K562 (cell line): ENCODE data around the gene ME3. TPM values are rescaled to one million over a fixed set of nuclear protein-coding genes. Genes with fewer than 3 reads are reported as not detected.

Experiments
- ATAC-seq: fragments of 200-7000 bp; cut with Tn5 transposase; 3 replicates; pipeline ENCODE4 v1.9.1; 2020; ENCODE audit warnings: moderate library complexity
- BruUV-seq: library from RNA; stranded (reverse); fragments of 400-500 nt; replicated peaks from 2 replicates; lab custom pipeline; 2021; lab: Mats Ljungman, UMichigan
- CTCF ChIA-PET: fragments of 300-600 bp; formaldehyde crosslinking; extraction: SDS; loops from one replicate; lab custom pipeline; 2021; ENCODE audit warnings: low intra/inter-chr PET ratio; lab: Yijun Ruan, JAX
- POLR2A ChIA-PET: fragments of 300-600, 350-650 bp; sonication (Branson Sonifier 250); formaldehyde crosslinking; extraction: SDS; loops from one replicate; lab custom pipeline; 2021; ENCODE audit warnings: antibody characterized with exemption, inconsistent platforms; lab: Yijun Ruan, JAX
- DNase-seq, 4 experiments: peaks; one replicate each; pipeline versions ENCODE4 v3.0.0 to v3.0.0-alpha.2; 2011 to 2018; ENCODE audit warnings: low spot score in 3 of 4, mixed read lengths in 3 of 4; ENCODE audit errors: extremely low read depth in 1 of 4
- FAIRE-seq: peaks from 2 replicates; lab custom pipeline; 2011; peaks lifted over from hg19 to GRCh38; lab: Jason Lieb, UNC
- H2AFZ ChIP-seq: 2 replicates; pipeline ENCODE4 v1.6.0; 2011; ENCODE audit warnings: low read depth, low read length, control low read depth, inconsistent platforms
- H3K27ac ChIP-seq: fragments of 200-600 bp; 3 replicates; pipeline ENCODE4 v1.8.0; 2011; ENCODE audit warnings: low read depth, mild to moderate bottlenecking, control low read depth, inconsistent platforms, low read length, moderate library complexity, mixed read lengths; ENCODE audit errors: extremely low read depth
- H3K27me3 ChIP-seq, 2 experiments: fragments of 300-600 bp in 1 of 2; 2 replicates in 1 of 2; 3 replicates in 1 of 2; pipeline versions ENCODE4 v1.6.0 to v1.8.0; 2011; ENCODE audit warnings: inconsistent platforms in 2 of 2, low read length in 2 of 2, mild to moderate bottlenecking in 1 of 2, mixed read lengths in 1 of 2, moderate library complexity in 1 of 2; ENCODE audit not compliant: control insufficient read depth in 2 of 2, insufficient read depth in 2 of 2
- H3K36me3 ChIP-seq: fragments of 300-600 bp; 3 replicates; pipeline ENCODE4 v1.8.0; 2011; ENCODE audit warnings: mild to moderate bottlenecking, low read length, inconsistent platforms; ENCODE audit not compliant: control insufficient read depth, insufficient read depth
- H3K4me1 ChIP-seq, 2 experiments: fragments of 200-600 bp in 1 of 2; replicated peaks in 1 of 2; 2 replicates in 1 of 2; 3 replicates in 1 of 2; pipeline versions ENCODE4 v1.5.1 to v1.8.0; 2011; ENCODE audit warnings: inconsistent platforms in 2 of 2, low read length in 2 of 2, mild to moderate bottlenecking in 1 of 2, mixed read lengths in 1 of 2, moderate library complexity in 1 of 2; ENCODE audit not compliant: control insufficient read depth in 2 of 2, insufficient read depth in 2 of 2
- H3K4me2 ChIP-seq: 2 replicates; pipeline ENCODE4 v1.6.1; 2011; ENCODE audit warnings: low read length, control low read depth, inconsistent platforms, mixed read lengths; ENCODE audit not compliant: insufficient read depth
- H3K4me3 ChIP-seq: fragments of 200-600 bp; sonication (generic), shearing (Covaris generic); 2 replicates; pipeline ENCODE4 v1.5.1; 2016; ENCODE audit warnings: control low read depth, inconsistent platforms
- H3K79me2 ChIP-seq: fragments of 200-600 bp; 3 replicates; pipeline ENCODE4 v1.8.0; 2011; ENCODE audit warnings: low read length, inconsistent platforms; ENCODE audit not compliant: control insufficient read depth, insufficient read depth
- H3K9ac ChIP-seq, 2 experiments: 2 replicates each; pipeline versions ENCODE4 v1.6.0 to v1.6.1; 2011; ENCODE audit warnings: low read depth in 2 of 2, low read length in 2 of 2, control low read depth in 1 of 2, inconsistent platforms in 1 of 2, mild to moderate bottlenecking in 1 of 2, mixed read lengths in 1 of 2; ENCODE audit not compliant: insufficient read depth in 1 of 2
- H3K9me1 ChIP-seq: one replicate; pipeline ENCODE4 v1.6.0; 2011; ENCODE audit warnings: inconsistent platforms, mild to moderate bottlenecking, low read length, moderate library complexity; ENCODE audit not compliant: control insufficient read depth, insufficient read depth
- H3K9me3 ChIP-seq: replicated peaks from 2 replicates; pipeline ENCODE4 v1.5.1; 2011; ENCODE audit warnings: low read depth, low read length, inconsistent platforms; ENCODE audit not compliant: control insufficient read depth, insufficient read depth
- H4K20me1 ChIP-seq: replicated peaks from 2 replicates; pipeline ENCODE4 v1.6.1; 2011; ENCODE audit warnings: low read length, inconsistent platforms, mixed read lengths; ENCODE audit not compliant: control insufficient read depth, insufficient read depth
- ESRRB ChIP-seq: fragments of 250-450 bp; sonication (Bioruptor Pico); IDR thresholded peaks from 2 replicates; pipeline ENCODE4 v1.5.0; 2020; ENCODE audit warnings: mild to moderate bottlenecking, moderate library complexity, borderline replicate concordance
- ZFP30 ChIP-seq: fragments of 250-450 bp; sonication (Bioruptor Pico); IDR thresholded peaks from 2 replicates; pipeline ENCODE4 v1.8.0; 2022; ENCODE audit warnings: moderate library complexity, mild to moderate bottlenecking, inconsistent platforms, borderline replicate concordance
- ZNF12 ChIP-seq: sonication (generic); formaldehyde crosslinking; IDR thresholded peaks from 2 replicates; pipeline ENCODE4 v1.4.0; 2020; ENCODE audit warnings: mild to moderate bottlenecking, missing genetic modification reagents
- WGBS: fragments of 100-300 bp; shearing (Covaris generic); methylation state at CpG from one replicate; pipeline ENCODE4 v1.1.6; 2016; ENCODE audit warnings: low coverage, mixed read lengths; ENCODE audit not compliant: insufficient coverage; ENCODE audit errors: missing lambda C conversion rate; 5-methylcytosine and 5-hydroxymethylcytosine counted together
- in situ Hi-C: fragments of 300-500 bp; cut with MboI; formaldehyde crosslinking; loops from 4 replicates; pipeline ENCODE4 v1.15.0; 2018; ENCODE audit warnings: inconsistent platforms, mixed read lengths
- intact Hi-C: fragments of 100-400 bp; cut with micrococcal nuclease; formaldehyde crosslinking; loops from 2 replicates; pipeline ENCODE4 v1.14.2; 2022
- polyA plus RNA-seq, 8 experiments: library from polyadenylated mRNA; depleted of rRNA in 4 of 8; stranded (reverse) in 5 of 8; unstranded in 3 of 8; fragments of >200 nt; fragmentation: Nextera tagmentation in 2 of 8; fragmentation: Illumina TruSeq in 1 of 8; extraction: Ambion mirVana in 2 of 8; extraction: Trizol in 1 of 8; gene quantifications; 2 replicates each; pipeline versions ENCODE4 v1.2.1 to v1.2.3, GENCODE V29; 2011 to 2014; ENCODE audit warnings: inconsistent platforms in 1 of 8, missing spikeins in 1 of 8
- total RNA-seq, 7 experiments: library from RNA; depleted of rRNA in 6 of 7; stranded (reverse); fragments of >200 nt in 6 of 7; fragmentation: Illumina TruSeq in 2 of 7; extraction: Trizol in 2 of 7; gene quantifications; 2 replicates each; pipeline versions ENCODE4 v1.2.1 to v1.2.3, GENCODE V29; 2011 to 2021; ENCODE audit warnings: low replicate concordance in 1 of 7
- TF ChIP-seq, protein P1 (sequence below): fragments of 450-650 bp; IDR thresholded peaks from 2 replicates; pipeline ENCODE4 v1.6.1; 2016; ENCODE audit warnings: borderline replicate concordance

Gene ME3
- total and polyA plus RNA-seq, 9 of the 15 experiments (the other 6 are each of a cell fraction or from before 2014, with no cell fraction given) = not detected

DNA sequence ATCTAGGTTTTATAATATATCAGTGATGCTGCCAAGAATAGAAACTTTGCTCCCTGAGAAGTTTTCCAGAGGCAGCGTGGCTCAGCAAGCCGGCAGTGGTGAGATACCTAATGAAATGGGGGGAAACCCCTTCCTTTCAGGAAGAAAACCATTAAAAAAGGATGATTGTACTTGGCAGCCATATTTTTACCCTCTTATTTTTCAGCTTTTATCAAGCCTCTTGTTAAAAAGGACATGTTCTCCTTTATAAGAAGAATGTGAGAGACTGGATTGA, 9.0 kb upstream of the ME3 start:
- CTCF ChIA-PET = interaction anchor here (1.1 kb wide), 1 partner anchor 62 kb away, joined by 3 read pairs; no protein-coding TSS in a partner anchor
- 0% methylated on average over 2 of the region's 2 CpGs for WGBS
- no peaks in the 10 kb centered on the region for H3K4me1 ChIP-seq
- H3K36me3 ChIP-seq = no peaks in the 10 kb centered on the region
- H3K27ac ChIP-seq = no peak overlapping the region
- DNase-seq (no peak), FAIRE-seq (no peak), ATAC-seq (no peak)
- H3K27me3 ChIP-seq = peaks cover 0 to 13% of the 10 kb centered on the region in 2 experiments; a peak in 1 of 5 replicates
- no peaks in the 10 kb centered on the region for H3K9me3 ChIP-seq
- no peaks in the 10 kb centered on the region; the same call in 1 of the 2 replicates for H4K20me1 ChIP-seq
- H3K4me2 ChIP-seq = no peak overlapping the region
- no TSS peak for BruUV-seq
- in situ Hi-C loops = no loop called here
- no peaks in the 10 kb centered on the region for H3K9me1 ChIP-seq
- no peak overlapping the region for H3K9ac ChIP-seq
- no peaks in the 10 kb centered on the region for H3K79me2 ChIP-seq
- no peak overlapping the region for H3K4me3 ChIP-seq
- intact Hi-C loops = no loop called here
- POLR2A ChIA-PET = interaction anchor here (1.0 to 1.4 kb wide), 2 partner anchors 11 to 16 kb away, joined by 3 to 5 read pairs; no protein-coding TSS in a partner anchor
- no peak overlapping the region for H2AFZ ChIP-seq
- no peak for TF ChIP-seq ESRRB (CRISPR knock-in tag)
- TF ChIP-seq ZNF12 = no peak
- TF ChIP-seq ZFP30 (CRISPR knock-in tag) = no peak
- TF ChIP-seq, protein P1, sequence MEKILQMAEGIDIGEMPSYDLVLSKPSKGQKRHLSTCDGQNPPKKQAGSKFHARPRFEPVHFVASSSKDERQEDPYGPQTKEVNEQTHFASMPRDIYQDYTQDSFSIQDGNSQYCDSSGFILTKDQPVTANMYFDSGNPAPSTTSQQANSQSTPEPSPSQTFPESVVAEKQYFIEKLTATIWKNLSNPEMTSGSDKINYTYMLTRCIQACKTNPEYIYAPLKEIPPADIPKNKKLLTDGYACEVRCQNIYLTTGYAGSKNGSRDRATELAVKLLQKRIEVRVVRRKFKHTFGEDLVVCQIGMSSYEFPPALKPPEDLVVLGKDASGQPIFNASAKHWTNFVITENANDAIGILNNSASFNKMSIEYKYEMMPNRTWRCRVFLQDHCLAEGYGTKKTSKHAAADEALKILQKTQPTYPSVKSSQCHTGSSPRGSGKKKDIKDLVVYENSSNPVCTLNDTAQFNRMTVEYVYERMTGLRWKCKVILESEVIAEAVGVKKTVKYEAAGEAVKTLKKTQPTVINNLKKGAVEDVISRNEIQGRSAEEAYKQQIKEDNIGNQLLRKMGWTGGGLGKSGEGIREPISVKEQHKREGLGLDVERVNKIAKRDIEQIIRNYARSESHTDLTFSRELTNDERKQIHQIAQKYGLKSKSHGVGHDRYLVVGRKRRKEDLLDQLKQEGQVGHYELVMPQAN = no peak
